GM18505 (cell line): ENCODE results near the gene MELK.
"Not testable (repeated sequence)": the region's sequence is repeated elsewhere in the genome, so short reads cannot be mapped to it uniquely, and the experiment has no call there.

Experiments
- ATAC-seq: cut with Tn5 transposase; IDR thresholded peaks from one replicate; pipeline ENCODE4 v1.9.1; 2021; ENCODE audit not compliant: unreplicated experiment
- POLR2A ChIP-seq: IDR thresholded peaks from 4 replicates; pipeline ENCODE4 v1.6.1; 2011; ENCODE audit warnings: borderline replicate concordance; ENCODE audit not compliant: insufficient read depth, insufficient read length; ENCODE audit errors: extremely low read depth

Gene MELK

DNA sequence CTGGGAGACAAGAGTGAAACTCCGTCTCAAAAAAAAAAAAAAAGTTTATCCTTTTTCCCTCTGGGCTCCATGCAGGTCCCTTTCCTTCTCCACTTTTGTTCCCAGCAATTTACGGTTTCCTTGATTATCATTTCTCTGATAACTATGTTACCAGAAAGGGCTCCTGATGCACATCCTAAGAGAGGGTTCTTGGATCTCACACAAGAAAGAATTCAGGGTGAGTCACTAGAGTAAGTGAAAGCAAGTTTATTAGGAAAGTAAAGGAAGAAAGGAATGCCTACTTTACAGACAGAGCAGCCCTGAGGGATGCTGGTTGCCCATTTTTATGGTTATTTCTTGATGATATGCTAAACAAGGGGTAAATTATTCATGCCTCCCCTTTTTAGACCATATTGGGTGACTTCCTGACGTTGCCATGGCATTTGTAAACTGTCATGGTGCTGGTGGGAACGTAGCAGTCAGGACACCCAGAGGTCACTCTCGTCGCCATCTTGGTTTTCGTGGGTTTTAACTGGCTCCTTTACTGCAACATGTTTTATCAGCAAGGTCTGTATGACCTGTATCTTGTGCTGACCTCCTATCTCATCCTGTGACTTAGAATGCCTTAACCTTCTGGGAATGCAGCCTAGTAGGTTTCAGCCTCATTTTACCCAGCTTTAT is 13.5 kb upstream of the MELK start:
- ATAC-seq: no peak
- no peak for TF ChIP-seq POLR2A

DNA sequence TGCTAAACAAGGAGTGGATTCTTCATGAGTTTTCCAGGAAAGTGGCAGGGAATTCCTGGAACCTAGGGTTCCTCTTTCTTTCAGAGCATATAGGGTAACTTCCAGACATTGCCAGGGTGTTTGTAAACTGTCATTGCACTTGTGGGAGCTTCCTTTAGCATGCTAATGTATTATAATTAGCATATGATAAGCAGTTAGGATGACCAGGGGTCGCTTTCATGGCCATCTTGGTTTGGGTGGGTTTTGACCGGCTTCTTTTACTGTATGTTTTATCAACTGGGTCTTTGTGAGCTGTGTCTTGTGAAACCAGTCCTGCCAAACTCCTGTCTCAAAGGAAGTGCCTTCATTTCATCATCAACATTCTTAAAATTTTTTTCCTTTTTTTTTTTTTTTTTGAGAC is 11.9 kb upstream of the MELK start:
- no peak for TF ChIP-seq POLR2A
- no peak for ATAC-seq

- ATAC-seq: not testable (repeated sequence)
Measured at GRCh38 chr9:36562801-36563200, 9.9 kb upstream of the MELK start.

DNA sequence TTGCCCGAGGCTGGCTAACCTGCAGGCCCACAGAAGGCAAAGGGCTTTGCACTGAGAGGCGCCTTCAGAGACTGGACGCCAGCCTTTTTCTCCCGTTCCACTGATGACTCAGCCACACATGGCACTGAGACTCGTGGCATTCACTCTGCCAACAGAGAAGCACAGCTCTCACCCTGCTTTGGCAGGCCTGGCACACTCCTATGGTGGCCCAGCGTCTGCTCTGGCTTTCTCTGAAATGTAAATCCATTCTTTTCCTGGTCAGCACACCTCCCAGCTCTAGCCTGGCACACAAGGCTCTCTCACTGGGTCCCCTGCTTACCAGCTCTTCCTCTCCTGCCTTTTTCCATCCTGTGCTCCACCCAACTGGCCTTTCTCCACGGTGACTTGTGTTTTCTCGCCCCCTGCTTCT is 5.9 kb upstream of the MELK start:
- ATAC-seq: no peak
- TF ChIP-seq POLR2A: no peak

DNA sequence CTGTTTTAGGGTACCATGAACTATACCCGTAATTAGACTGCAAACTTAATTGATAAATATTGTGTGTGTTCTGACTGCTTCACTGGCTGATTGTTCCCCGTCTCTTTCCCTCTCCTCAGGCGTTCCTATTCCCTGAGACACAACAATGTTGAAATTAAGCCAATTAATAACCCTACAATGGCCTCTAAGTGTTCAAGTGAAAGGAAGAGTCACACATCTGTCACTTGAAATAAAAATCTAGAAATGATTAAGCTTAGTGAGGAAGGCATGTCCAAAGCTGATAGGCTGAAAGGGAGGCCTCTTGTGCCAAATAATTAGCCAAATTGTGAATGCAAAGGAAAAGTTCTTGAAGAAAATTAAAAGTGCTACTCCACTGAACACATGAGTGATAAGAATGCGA is 4.0 kb upstream of the MELK start:
- not testable (repeated sequence) for ATAC-seq

GRCh38 chr9:36571333-36571732 is 1.4 kb upstream of the MELK start:
- no peak for ATAC-seq
- TF ChIP-seq POLR2A: no peak

DNA sequence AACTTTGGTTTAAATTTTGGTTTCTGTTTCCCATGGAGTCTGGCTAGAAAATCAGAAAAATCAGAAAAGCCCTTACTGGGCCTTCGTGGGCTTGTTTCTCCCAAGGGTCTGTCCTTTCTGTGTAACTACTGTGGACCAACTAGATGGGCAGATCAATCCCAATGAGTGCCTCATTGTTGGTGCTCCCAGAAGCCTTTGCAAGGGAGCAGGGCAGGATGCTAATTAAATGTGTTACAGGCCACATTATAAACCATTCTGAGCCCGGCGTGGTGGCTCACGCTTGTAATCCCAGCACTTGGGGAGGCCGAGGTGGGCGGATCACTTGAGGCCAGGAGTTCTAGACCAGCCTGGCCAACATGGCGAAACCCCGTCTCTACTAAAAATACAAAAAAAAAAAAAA is 1.4 kb downstream of the MELK start:
- not testable (repeated sequence) for ATAC-seq

GRCh38 chr9:36575411-36575882 is 2.8 kb downstream of the MELK start:
- TF ChIP-seq POLR2A: no peak
- no peak for ATAC-seq

GRCh38 chr9:36576866-36577265 is 4.2 kb downstream of the MELK start:
- ATAC-seq: no peak

DNA sequence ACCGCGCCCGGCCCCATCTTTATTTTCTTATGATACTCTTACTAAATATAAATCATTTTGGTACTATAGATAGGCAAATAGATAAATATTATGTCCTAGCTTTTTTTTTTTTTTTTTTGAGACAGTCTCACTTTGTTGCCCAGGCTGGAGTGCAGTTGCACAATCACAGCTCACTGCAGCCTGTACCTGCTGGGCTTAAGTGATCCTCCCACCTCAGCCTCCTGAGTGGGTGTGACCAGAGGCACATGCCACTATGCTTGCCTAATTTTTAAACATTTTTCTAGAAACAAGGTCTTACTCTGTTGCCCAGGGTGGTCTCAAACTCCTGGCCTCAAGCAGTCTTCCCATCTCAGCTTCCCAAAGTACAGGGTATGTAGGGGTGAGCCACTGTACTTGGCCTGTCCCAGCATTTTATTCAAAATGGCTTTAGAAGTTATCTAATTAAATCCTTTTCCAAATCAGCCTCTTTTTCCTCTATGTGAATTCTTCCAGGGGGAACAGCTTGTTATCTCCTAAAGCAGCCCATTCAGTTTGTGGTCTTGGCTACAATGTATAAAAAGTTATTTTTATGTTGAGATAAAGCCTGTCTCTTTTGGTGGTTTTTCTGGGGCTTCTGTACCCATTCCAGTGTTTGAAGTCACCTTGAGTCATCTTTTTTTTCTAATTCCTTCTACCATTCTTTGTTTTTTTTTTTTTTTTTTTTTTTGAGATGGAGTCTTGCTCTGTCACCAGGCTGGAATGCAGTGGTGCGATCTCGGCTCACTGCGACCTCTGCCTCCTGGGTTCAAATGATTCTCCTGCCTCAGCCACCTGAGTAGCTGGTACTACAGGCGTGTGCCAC is 12.1 kb downstream of the MELK start:
- TF ChIP-seq POLR2A: no peak
- no peak for ATAC-seq

More at GRCh38 chr9:36576866-36577265, 4.2 kb downstream of the MELK start:
- no peak for TF ChIP-seq POLR2A

- no peak for ATAC-seq
- no peak for TF ChIP-seq POLR2A
Measured at GRCh38 chr9:36590231-36590630, 17.5 kb downstream of the MELK start.

- no peak for ATAC-seq
- TF ChIP-seq POLR2A: no peak
Measured at GRCh38 chr9:36592801-36593583, 20.3 kb downstream of the MELK start.

DNA sequence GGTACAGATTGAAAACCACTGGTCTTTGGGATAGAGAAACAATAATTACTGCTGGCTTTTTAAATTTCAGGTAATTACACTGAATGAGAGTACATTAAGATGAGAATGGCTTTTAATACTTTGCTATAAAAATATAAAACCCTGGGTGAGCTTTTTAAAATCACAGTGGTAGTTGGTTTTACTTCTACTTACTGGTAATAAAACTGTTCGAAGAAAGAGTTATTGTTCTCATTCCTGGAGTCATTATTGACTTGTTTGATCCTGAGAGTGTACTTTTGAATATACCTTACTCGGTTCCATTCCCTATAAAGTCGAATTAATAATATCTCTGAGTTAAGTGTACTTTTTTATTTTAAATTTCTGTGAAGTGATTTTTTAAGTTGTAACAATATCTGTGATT is 21.5 kb downstream of the MELK start:
- no peak for ATAC-seq
- TF ChIP-seq POLR2A: no peak
